Esophagus squamous epithelium (tissue), 5 donors: ENCODE results near the gene PABPN1. TPM values are rescaled to one million over a fixed set of nuclear protein-coding genes. Genes with fewer than 3 reads are reported as not detected.

Experiments
- DNase-seq: peaks from one replicate; lab custom pipeline; 2025; lab: John Stamatoyannopoulos, UW
- H3K27ac ChIP-seq, 4 donors: fragments of 200-600 bp; sonication (generic); one replicate each; pipeline ENCODE4 v1.5.1; 2016 to 2019; ENCODE audit warnings: mild to moderate bottlenecking in 1 of 4
- H3K27me3 ChIP-seq, 4 donors: fragments of 200-600 bp; sonication (generic); 1 replicate in 3 of 4; 2 replicates in 1 of 4; pipeline versions ENCODE4 v1.5.1 to v1.6.0; 2017 to 2021; ENCODE audit warnings: antibody characterized with exemption in 1 of 4
- H3K36me3 ChIP-seq, 3 donors: fragments of 200-600 bp; sonication (generic); one replicate each; pipeline ENCODE4 v1.5.1; 2016 to 2019
- H3K4me1 ChIP-seq, 3 donors: fragments of 200-600 bp; sonication (generic); one replicate each; pipeline ENCODE4 v1.5.1; 2017 to 2019
- H3K4me3 ChIP-seq, 4 donors: fragments of 200-600 bp; sonication (generic); 1 replicate in 3 of 4; 2 replicates in 1 of 4; pipeline ENCODE4 v1.5.1; 2016 to 2019; ENCODE audit warnings: mild to moderate bottlenecking in 2 of 4, moderate library complexity in 1 of 4
- H3K9me3 ChIP-seq, 3 donors: fragments of 200-600 bp; sonication (generic); one replicate each; pipeline ENCODE4 v1.5.1; 2016 to 2019
- POLR2A ChIP-seq, 4 donors: fragments of 450-650 bp; IDR thresholded peaks; one replicate each; pipeline ENCODE4 v1.6.1; 2017; ENCODE audit warnings: antibody characterized with exemption in 4 of 4, mild to moderate bottlenecking in 4 of 4, moderate library complexity in 3 of 4
- WGBS, 2 donors: methylation state at CpG; one replicate each; pipeline ENCODE4 v1.1.5; 2018; 5-methylcytosine and 5-hydroxymethylcytosine counted together
- intact Hi-C: fragments of 100-400 bp; cut with DNase I; formaldehyde crosslinking; loops from one replicate; pipeline ENCODE4 v1.15.0; 2022
- total RNA-seq, 4 donors: library from RNA; depleted of rRNA; stranded (reverse); fragments of >200 nt; gene quantifications; one replicate each; pipeline ENCODE4 v1.1.0, GENCODE V29; 2016
- TF ChIP-seq, protein P1 (sequence below), 6 experiments: fragments of 450-650 bp in 4 of 6; fragments of 200-600 bp in 2 of 6; sonication (generic) in 2 of 6; IDR thresholded peaks; one replicate each; pipeline ENCODE4 v1.5.1; 2016 to 2019; ENCODE audit warnings: antibody characterized with exemption in 6 of 6, mild to moderate bottlenecking in 4 of 6, moderate library complexity in 4 of 6
- donor health status: DM: yes; HTN: yes; CAD: no.

PABPN1 gene
- total RNA-seq, 4 donors from 2014 or later: 28.2 to 63.8 (median 51.3) TPM

DNA sequence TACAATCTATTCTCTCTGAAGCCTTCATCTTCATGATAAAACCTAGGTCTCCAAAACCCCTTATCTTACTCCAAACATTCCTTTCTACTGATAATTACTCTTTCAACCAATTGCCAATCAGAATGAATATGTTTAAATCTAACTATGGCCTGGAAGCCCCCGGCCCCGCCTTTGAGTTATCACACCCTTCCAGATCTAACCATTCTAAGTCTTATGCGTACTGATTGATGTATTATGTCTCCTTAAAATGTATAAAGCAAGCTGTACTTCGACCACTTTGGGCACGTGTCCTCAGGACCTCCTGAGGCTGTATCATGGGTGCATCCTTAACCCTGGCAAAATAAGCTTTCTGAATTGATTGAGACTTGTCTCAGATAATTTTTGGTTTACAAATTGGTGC, 14.4 kb downstream of the PABPN1 start:
- no peak overlapping the region for H3K4me3 ChIP-seq
- intact Hi-C loops: no loop called here
- WGBS, 2 donors: 75 to 89% methylated on average over 4 to 5 of the region's 5 CpGs

DNA sequence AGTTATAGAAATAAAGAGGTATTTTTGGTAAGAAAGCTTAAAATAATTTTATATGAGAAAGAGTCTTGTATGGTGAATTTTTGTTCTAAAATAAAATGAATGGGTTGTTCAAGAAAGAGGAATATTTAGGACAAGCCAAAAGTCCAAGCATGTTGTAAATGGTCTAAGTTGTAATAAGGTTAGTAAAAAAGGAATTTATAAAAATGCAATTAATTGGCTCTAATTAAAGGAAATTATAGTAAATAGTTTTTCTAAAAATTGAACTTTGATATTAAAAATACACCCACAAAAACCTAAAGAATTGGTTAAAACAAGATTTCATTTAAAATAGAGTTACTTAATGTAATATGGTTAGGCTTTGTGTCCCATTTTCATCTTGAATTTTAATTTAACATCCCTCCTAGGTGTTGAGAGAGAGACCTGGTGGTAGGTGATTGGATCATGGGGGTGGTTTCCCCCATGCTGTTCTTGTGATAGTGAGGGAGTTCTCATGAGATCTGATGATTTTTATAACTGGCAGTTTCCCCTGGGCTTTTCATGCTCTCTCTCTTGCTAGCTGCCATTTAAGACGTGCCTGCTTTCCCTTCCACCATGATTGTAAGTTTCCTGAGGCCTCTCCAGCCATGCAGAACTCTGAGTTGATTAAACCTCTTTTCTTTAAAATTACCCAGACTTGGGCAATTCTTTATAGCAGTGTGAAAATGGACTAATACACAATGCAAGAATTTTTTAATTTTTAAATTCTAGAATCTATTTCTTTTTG, 18.4 kb downstream of the PABPN1 start:
- Histone ChIP-seq H3K27ac (no peak overlapping the region), H3K36me3 (no peaks in the 10 kb centered on the region), H3K9me3 (no peaks in the 10 kb centered on the region), H3K4me1 (no peaks in the 10 kb centered on the region), H3K4me3 (no peak overlapping the region), H3K27me3 (peaks cover 0 to 9% (median 0%) of the 10 kb centered on the region in 4 donors)
- no peak for TF ChIP-seq POLR2A (IDR thresholded peaks at IDR 0.05)
- TF ChIP-seq, protein P1, sequence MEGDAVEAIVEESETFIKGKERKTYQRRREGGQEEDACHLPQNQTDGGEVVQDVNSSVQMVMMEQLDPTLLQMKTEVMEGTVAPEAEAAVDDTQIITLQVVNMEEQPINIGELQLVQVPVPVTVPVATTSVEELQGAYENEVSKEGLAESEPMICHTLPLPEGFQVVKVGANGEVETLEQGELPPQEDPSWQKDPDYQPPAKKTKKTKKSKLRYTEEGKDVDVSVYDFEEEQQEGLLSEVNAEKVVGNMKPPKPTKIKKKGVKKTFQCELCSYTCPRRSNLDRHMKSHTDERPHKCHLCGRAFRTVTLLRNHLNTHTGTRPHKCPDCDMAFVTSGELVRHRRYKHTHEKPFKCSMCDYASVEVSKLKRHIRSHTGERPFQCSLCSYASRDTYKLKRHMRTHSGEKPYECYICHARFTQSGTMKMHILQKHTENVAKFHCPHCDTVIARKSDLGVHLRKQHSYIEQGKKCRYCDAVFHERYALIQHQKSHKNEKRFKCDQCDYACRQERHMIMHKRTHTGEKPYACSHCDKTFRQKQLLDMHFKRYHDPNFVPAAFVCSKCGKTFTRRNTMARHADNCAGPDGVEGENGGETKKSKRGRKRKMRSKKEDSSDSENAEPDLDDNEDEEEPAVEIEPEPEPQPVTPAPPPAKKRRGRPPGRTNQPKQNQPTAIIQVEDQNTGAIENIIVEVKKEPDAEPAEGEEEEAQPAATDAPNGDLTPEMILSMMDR (IDR thresholded peaks at IDR 0.05): no peak
- no peak for DNase-seq
- intact Hi-C loops: no loop called here
- 67 to 79% methylated on average over 1 of the region's 1 CpG for WGBS, 2 donors

More for the DNA sequence above, 14.4 kb downstream of the PABPN1 start:
- Histone ChIP-seq H3K27me3 (peaks cover 0 to 9% (median 0%) of the 10 kb centered on the region in 4 donors), H3K36me3 (no peaks in the 10 kb centered on the region), H3K4me1 (no peaks in the 10 kb centered on the region), H3K9me3 (no peaks in the 10 kb centered on the region), H3K27ac (no peak overlapping the region)
- no peak for DNase-seq
- TF ChIP-seq, protein P1 (IDR thresholded peaks at IDR 0.05): no peak
- no peak for TF ChIP-seq POLR2A (IDR thresholded peaks at IDR 0.05)

DNA sequence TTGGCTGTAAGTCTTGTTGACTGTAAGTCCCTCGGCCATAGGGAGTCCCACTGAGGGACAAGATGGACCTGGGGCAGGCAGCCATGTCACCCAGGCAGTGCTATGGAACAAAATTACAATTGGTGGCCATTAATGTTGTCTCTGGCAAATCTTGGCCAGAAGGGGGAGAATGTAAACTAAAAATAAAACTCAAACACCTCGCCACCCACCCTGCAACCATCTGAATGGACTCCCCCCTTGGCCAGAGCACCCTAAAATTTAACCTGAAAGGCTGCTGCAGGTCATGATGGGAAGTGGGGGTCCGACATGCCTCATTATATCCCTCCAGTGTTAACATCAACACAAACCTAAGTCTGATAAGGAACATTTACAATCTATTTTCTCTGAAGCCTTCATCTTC, 23.2 kb downstream of the PABPN1 start:
- no peaks in the 10 kb centered on the region for H3K9me3 ChIP-seq
- DNase-seq: no peak
- no peaks in the 10 kb centered on the region for H3K4me1 ChIP-seq
- no peak overlapping the region for H3K27ac ChIP-seq
- no peak overlapping the region for H3K4me3 ChIP-seq
- WGBS, 2 donors: 43 to 54% methylated on average over 3 of the region's 3 CpGs
- no peak for TF ChIP-seq POLR2A (IDR thresholded peaks at IDR 0.05)
- TF ChIP-seq, protein P1 (IDR thresholded peaks at IDR 0.05): no peak
- no peaks in the 10 kb centered on the region for H3K36me3 ChIP-seq
- no peaks in the 10 kb centered on the region for H3K27me3 ChIP-seq
- intact Hi-C loops: no loop called here

DNA sequence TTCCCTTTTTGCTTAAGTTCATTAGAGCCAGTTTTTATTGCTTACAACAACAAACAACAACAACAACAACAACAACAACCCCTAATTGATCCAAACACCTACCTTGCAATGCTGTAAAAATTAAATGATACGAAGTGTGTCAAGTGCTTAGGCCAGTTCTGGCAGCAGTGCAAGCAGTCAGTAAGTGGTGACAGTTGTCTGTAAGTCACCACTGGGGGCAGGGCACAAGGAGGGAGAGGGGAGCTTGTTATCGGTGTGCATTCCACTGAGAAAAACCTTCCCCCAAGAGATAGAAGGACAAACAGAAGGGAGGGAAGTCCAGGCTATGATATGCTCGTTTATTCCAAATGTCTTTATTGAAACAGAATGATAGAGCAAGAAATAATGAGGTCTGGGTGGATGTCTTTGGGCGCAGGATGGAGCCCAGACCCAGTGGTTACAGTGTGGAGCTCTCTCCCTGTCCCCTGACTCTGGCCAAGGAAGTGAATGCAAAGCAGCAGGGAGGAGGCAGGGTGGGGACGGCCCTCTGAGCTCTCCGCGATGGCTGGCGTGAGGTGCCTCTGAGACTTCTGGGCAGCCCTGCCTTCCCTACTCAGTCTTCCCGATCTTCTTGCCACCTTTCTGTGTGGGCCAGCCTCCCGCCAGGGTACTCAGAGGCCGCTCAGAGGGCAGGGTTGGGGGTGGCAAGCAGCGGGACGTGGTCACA, 24.9 kb downstream of the PABPN1 start:
- H3K36me3 ChIP-seq: no peaks in the 10 kb centered on the region
- intact Hi-C loops: no loop called here
- peaks cover 0 to 7% (median 0%) of the 10 kb centered on the region in 4 donors for H3K27me3 ChIP-seq
- H3K9me3 ChIP-seq: no peaks in the 10 kb centered on the region
- no peak for TF ChIP-seq POLR2A (IDR thresholded peaks at IDR 0.05)
- TF ChIP-seq, protein P1 (IDR thresholded peaks at IDR 0.05): no peak
- no peaks in the 10 kb centered on the region for H3K4me1 ChIP-seq
- H3K27ac ChIP-seq: no peak overlapping the region
- no peak overlapping the region for H3K4me3 ChIP-seq
- no peak for DNase-seq
- WGBS, 2 donors: 67 to 79% methylated on average over 8 to 9 of the region's 13 CpGs
